Measurements from ENCODE around the gene RAB11B.

- TF ChIP-seq CTCF (IDR thresholded peaks at IDR 0.05) (no peak), SIN3A (IDR thresholded peaks at IDR 0.05; ENCODE audit: borderline replicate concordance, insufficient read depth, low read depth, low read length) (no peak), POLR2AphosphoS5 (IDR thresholded peaks at IDR 0.05; ENCODE audit: low read depth, low read length) (no peak), REST (IDR thresholded peaks at IDR 0.05; ENCODE audit: insufficient read depth in 1 of 2, low read depth in 2 of 2, low read length in 1 of 2) (no peak), TCF7L2 (IDR thresholded peaks at IDR 0.05; ENCODE audit: low read depth, low read length) (no peak)
Observed at GRCh38 chr19:8360196-8360595, 30.0 kb upstream of the RAB11B start.
